Activated T-helper 2 cell treated with anti-CD3 and anti-CD28 coated beads, Interferon-gamma antibody, Interleukin-2, Interleukin-4, amounts not matched to agents 10 μg/mL and 5 μg/mL and 100 μg/mL, durations not matched to agents 14 hours and 24 hours and 36 hours (primary cell): Measurements from ENCODE around the gene KCNB1. TPM values are rescaled to one million over a fixed set of nuclear protein-coding genes. Genes with fewer than 3 reads are reported as not detected.

Experiments used
- DNase-seq: peaks from one replicate; pipeline ENCODE4 v3.0.0; 2021; ENCODE audit warnings: low spot score
- H3K27ac Mint-ChIP-seq: one replicate; pipeline ENCODE4 v1.8.0; 2021; ENCODE audit warnings: mixed read lengths
- H3K27me3 Mint-ChIP-seq: one replicate; pipeline ENCODE4 v1.8.0; 2021; ENCODE audit warnings: low read depth, mixed read lengths
- H3K36me3 Mint-ChIP-seq: one replicate; pipeline ENCODE4 v1.8.0; 2021; ENCODE audit warnings: low read depth, mixed read lengths
- H3K4me1 Mint-ChIP-seq: one replicate; pipeline ENCODE4 v1.8.0; 2021; ENCODE audit warnings: low read depth, mixed read lengths
- H3K4me3 Mint-ChIP-seq: one replicate; pipeline ENCODE4 v1.8.0; 2021; ENCODE audit warnings: low read depth, mild to moderate bottlenecking, moderate library complexity, mixed read lengths
- H3K9me3 Mint-ChIP-seq: one replicate; pipeline ENCODE4 v1.8.0; 2021; ENCODE audit warnings: mixed read lengths
- intact Hi-C: fragments of 100-400 bp; cut with micrococcal nuclease; formaldehyde crosslinking; loops from one replicate; pipeline ENCODE4 v1.15.1; 2023
- total RNA-seq: library from RNA; stranded (reverse); gene quantifications from 2 replicates; pipeline ENCODE4 v1.2.3, GENCODE V29; 2022

KCNB1 gene
- total RNA-seq, 1 donor from 2014 or later: 0.05 TPM

- DNase-seq: no peak
- Mint-ChIP-seq H3K4me3 (no peak overlapping the region), H3K27me3 (peaks cover 13% of the 10 kb centered on the region), H3K9me3 (no peaks in the 10 kb centered on the region), H3K27ac (no peak overlapping the region), H3K36me3 (no peaks in the 10 kb centered on the region), H3K4me1 (no peaks in the 10 kb centered on the region)
- intact Hi-C loops: no loop called here
Observed at GRCh38 chr20:49394757-49395156, 87.7 kb downstream of the KCNB1 start.

GRCh38 chr20:49394264-49394663 is 88.2 kb downstream of the KCNB1 start:
- Mint-ChIP-seq H3K27me3 (peaks cover 16% of the 10 kb centered on the region), H3K27ac (no peak overlapping the region), H3K4me3 (no peak overlapping the region), H3K4me1 (no peaks in the 10 kb centered on the region), H3K36me3 (no peaks in the 10 kb centered on the region), H3K9me3 (no peaks in the 10 kb centered on the region)
- intact Hi-C loops: no loop called here
- no peak for DNase-seq

- peaks cover 21% of the 10 kb centered on the region for H3K27me3 Mint-ChIP-seq
Observed at GRCh38 chr20:49393803-49394202, 88.7 kb downstream of the KCNB1 start.

GRCh38 chr20:49392745-49393144 is 89.7 kb downstream of the KCNB1 start:
- DNase-seq: no peak
- no peaks in the 10 kb centered on the region for H3K9me3 Mint-ChIP-seq
- H3K27me3 Mint-ChIP-seq: peaks cover 27% of the 10 kb centered on the region
- H3K4me3 Mint-ChIP-seq: no peak overlapping the region
- H3K4me1 Mint-ChIP-seq: no peaks in the 10 kb centered on the region
- intact Hi-C loops: no loop called here
- H3K36me3 Mint-ChIP-seq: no peaks in the 10 kb centered on the region
- no peak overlapping the region for H3K27ac Mint-ChIP-seq

More at GRCh38 chr20:49393803-49394202, 88.7 kb downstream of the KCNB1 start:
- Mint-ChIP-seq H3K4me1 (no peaks in the 10 kb centered on the region), H3K9me3 (no peaks in the 10 kb centered on the region), H3K4me3 (no peak overlapping the region), H3K36me3 (no peaks in the 10 kb centered on the region), H3K27ac (no peak overlapping the region)
- intact Hi-C loops: no loop called here
- no peak for DNase-seq

GRCh38 chr20:49391404-49392245 is 90.8 kb downstream of the KCNB1 start:
- DNase-seq: no peak
- H3K4me3 Mint-ChIP-seq: no peak overlapping the region
- no peaks in the 10 kb centered on the region for H3K9me3 Mint-ChIP-seq
- intact Hi-C loops: no loop called here
- H3K27me3 Mint-ChIP-seq: peaks cover 38% of the 10 kb centered on the region
- no peaks in the 10 kb centered on the region for H3K36me3 Mint-ChIP-seq
- H3K27ac Mint-ChIP-seq: no peak overlapping the region
- no peaks in the 10 kb centered on the region for H3K4me1 Mint-ChIP-seq

GRCh38 chr20:49389854-49390253 is 92.6 kb downstream of the KCNB1 start:
- H3K4me3 Mint-ChIP-seq: no peak overlapping the region
- H3K27ac Mint-ChIP-seq: no peak overlapping the region
- no peak for DNase-seq
- intact Hi-C loops: no loop called here
- H3K27me3 Mint-ChIP-seq: peaks cover 38% of the 10 kb centered on the region
- no peaks in the 10 kb centered on the region for H3K4me1 Mint-ChIP-seq
- no peaks in the 10 kb centered on the region for H3K36me3 Mint-ChIP-seq
- H3K9me3 Mint-ChIP-seq: no peaks in the 10 kb centered on the region

GRCh38 chr20:49388744-49389143 is 93.7 kb downstream of the KCNB1 start:
- Mint-ChIP-seq H3K27me3 (peaks cover 34% of the 10 kb centered on the region), H3K9me3 (no peaks in the 10 kb centered on the region), H3K36me3 (no peaks in the 10 kb centered on the region), H3K27ac (no peak overlapping the region), H3K4me1 (no peaks in the 10 kb centered on the region), H3K4me3 (no peak overlapping the region)
- intact Hi-C loops: no loop called here
- DNase-seq: no peak

- no peaks in the 10 kb centered on the region for H3K36me3 Mint-ChIP-seq
- no peaks in the 10 kb centered on the region for H3K4me1 Mint-ChIP-seq
- H3K27me3 Mint-ChIP-seq: peaks cover 31% of the 10 kb centered on the region
- intact Hi-C loops: no loop called here
- H3K4me3 Mint-ChIP-seq: no peak overlapping the region
- DNase-seq: no peak
- H3K9me3 Mint-ChIP-seq: no peaks in the 10 kb centered on the region
- no peak overlapping the region for H3K27ac Mint-ChIP-seq
Observed at GRCh38 chr20:49387581-49387939, 94.9 kb downstream of the KCNB1 start.

GRCh38 chr20:49386848-49387580 is 95.5 kb downstream of the KCNB1 start:
- Mint-ChIP-seq H3K36me3 (no peaks in the 10 kb centered on the region), H3K4me1 (no peaks in the 10 kb centered on the region), H3K4me3 (no peak overlapping the region), H3K27ac (no peak overlapping the region), H3K9me3 (no peaks in the 10 kb centered on the region), H3K27me3 (peaks cover 28% of the 10 kb centered on the region)
- intact Hi-C loops: no loop called here
- DNase-seq: no peak

- Mint-ChIP-seq H3K4me3 (no peak overlapping the region), H3K27me3 (peaks cover 26% of the 10 kb centered on the region), H3K27ac (no peak overlapping the region), H3K4me1 (no peaks in the 10 kb centered on the region), H3K36me3 (no peaks in the 10 kb centered on the region), H3K9me3 (no peaks in the 10 kb centered on the region)
- DNase-seq: no peak
- intact Hi-C loops: loop anchor here (1.0 kb wide), 1 partner anchor 99 kb away; no protein-coding TSS in a partner anchor
Observed at GRCh38 chr20:49385465-49385864, 97.0 kb downstream of the KCNB1 start.

GRCh38 chr20:49384437-49385434 is 97.7 kb downstream of the KCNB1 start:
- Mint-ChIP-seq H3K27me3 (peaks cover 24% of the 10 kb centered on the region), H3K4me1 (no peaks in the 10 kb centered on the region), H3K36me3 (no peaks in the 10 kb centered on the region), H3K4me3 (no peak overlapping the region), H3K9me3 (no peaks in the 10 kb centered on the region), H3K27ac (no peak overlapping the region)
- peak; percentile 55 for DNase-seq
- intact Hi-C loops: loop anchor here (1.0 kb wide), 2 partner anchors 100 to 150 kb away; no protein-coding TSS in a partner anchor
